Stimulated activated CD4-positive, alpha-beta T cell treated with anti-CD3 and anti-CD28 coated beads, TNF-alpha, amount 100 ng/mL, for 48 hours (primary cell): ENCODE measurements around the gene RC3H1.
"Not testable (repeated sequence)": the region's sequence is repeated elsewhere in the genome, so short reads cannot be mapped to it uniquely, and the experiment has no call there.

Source experiments
- DNase-seq, 3 donors: peaks; one replicate each; pipeline ENCODE4 v3.0.0-alpha.2; 2020; ENCODE audit warnings: low read depth in 3 of 3

The RC3H1 gene

GRCh38 chr1:174022080-174022975 lies at the start of gene RC3H1:
TSS of gene RC3H1 (minus strand) at chr1:174022357. CDS start at chr1:173992985, 29,372 bp downstream.
- peak; percentile 73 to 88 (median 80) for DNase-seq

GRCh38 chr1:174070614-174071013 lies 48.5 kb upstream of the RC3H1 start:
- no peak for DNase-seq

GRCh38 chr1:174068000-174068399 lies 45.8 kb upstream of the RC3H1 start:
- no peak for DNase-seq

GRCh38 chr1:174060090-174060489 lies 37.9 kb upstream of the RC3H1 start:
- DNase-seq, result no peak

GRCh38 chr1:174058624-174059023 lies 36.5 kb upstream of the RC3H1 start:
- no peak for DNase-seq

GRCh38 chr1:174056609-174057008 lies 34.5 kb upstream of the RC3H1 start:
- DNase-seq, result not testable (repeated sequence)

GRCh38 chr1:174055797-174056196 lies 33.6 kb upstream of the RC3H1 start:
- DNase-seq, result not testable (repeated sequence)

GRCh38 chr1:174053826-174054225 lies 31.7 kb upstream of the RC3H1 start:
- DNase-seq, result no peak

- DNase-seq, result no peak
Observed at GRCh38 chr1:174052621-174053020, 30.5 kb upstream of the RC3H1 start.

GRCh38 chr1:174051956-174052355 lies 29.8 kb upstream of the RC3H1 start:
- no peak for DNase-seq

GRCh38 chr1:174049514-174049913 lies 27.4 kb upstream of the RC3H1 start:
- DNase-seq, result no peak

- DNase-seq, result no peak
Observed at GRCh38 chr1:174044418-174045222, 22.5 kb upstream of the RC3H1 start.

- not testable (repeated sequence) for DNase-seq
Observed at GRCh38 chr1:174042509-174042908, 20.4 kb upstream of the RC3H1 start.

- no peak for DNase-seq
Observed at GRCh38 chr1:174041369-174041768, 19.2 kb upstream of the RC3H1 start.

- no peak for DNase-seq
Observed at GRCh38 chr1:174040387-174040786, 18.2 kb upstream of the RC3H1 start.

GRCh38 chr1:174039027-174039426 lies 16.9 kb upstream of the RC3H1 start:
- no peak for DNase-seq

- no peak for DNase-seq
Observed at GRCh38 chr1:174036798-174037197, 14.6 kb upstream of the RC3H1 start.

GRCh38 chr1:174036204-174036603 lies 14.0 kb upstream of the RC3H1 start:
- DNase-seq, result no peak

- no peak for DNase-seq
Observed at GRCh38 chr1:174032671-174033222, 10.6 kb upstream of the RC3H1 start.

- DNase-seq, result no peak
Observed at GRCh38 chr1:174031099-174031498, 8.9 kb upstream of the RC3H1 start.

- no peak for DNase-seq
Observed at GRCh38 chr1:174028495-174028894, 6.3 kb upstream of the RC3H1 start.

GRCh38 chr1:174023440-174023839 lies 1.3 kb upstream of the RC3H1 start:
- DNase-seq, result no peak

- DNase-seq, result no peak
Observed at GRCh38 chr1:174022976-174023277, 770 bp upstream of the RC3H1 start.
